ENCODE results near the gene MRNIP. TPM values are rescaled to one million over a fixed set of nuclear protein-coding genes. Genes with fewer than 3 reads are reported as not detected.
A peak's percentile ranks its signal among the peaks of the same experiment; 100 is the strongest.

Gene MRNIP
- total RNA-seq, 1 experiment from 2014 or later, result 31.1 TPM

DNA sequence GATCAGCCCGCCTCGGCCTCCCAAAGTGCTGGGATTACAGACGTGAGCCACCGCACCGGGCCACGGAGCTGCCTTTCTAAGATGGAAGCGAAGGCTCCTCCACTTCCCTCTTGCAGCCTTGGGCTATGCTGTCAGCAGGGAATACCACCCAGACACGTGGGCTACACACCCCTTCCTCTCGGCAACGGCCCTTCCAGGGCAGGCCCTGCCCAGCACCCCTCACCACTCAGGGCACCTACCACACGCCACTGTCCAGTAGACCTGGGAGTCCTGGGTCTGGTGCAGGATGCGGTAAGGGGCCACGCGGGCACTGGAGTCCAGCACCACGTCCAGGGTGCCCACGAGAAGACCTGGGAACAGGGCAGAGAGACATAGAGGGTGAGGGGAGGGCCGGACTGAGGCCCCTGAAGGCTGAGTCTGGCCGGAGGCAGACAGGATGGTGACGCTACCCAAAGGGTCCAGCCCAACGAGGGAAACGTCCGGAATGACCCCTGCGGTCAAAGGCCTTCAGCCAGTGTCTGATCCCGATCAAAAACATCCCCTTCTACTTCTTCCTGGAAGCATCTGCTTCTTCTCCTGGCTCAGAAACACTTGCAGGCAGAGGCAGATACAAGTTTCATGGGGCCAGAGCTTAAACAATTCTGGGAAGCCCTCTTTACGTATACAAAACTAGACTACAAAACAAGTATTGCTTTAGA is 46.0 kb upstream of the MRNIP start:
- no peak overlapping the region for H4K91ac ChIP-seq (ENCODE audit: insufficient read length, low read depth, low read length)
- H3K79me2 ChIP-seq (ENCODE audit: insufficient read depth, low read length), result no peaks in the 10 kb centered on the region
- 0 out of 7 replicates have a peak overlapping the region, but pooled peaks of 1 of the 3 experiments have one; percentile 35 for H3K27ac Mint-ChIP-seq
- H3K9me3 Mint-ChIP-seq, result no peaks in the 10 kb centered on the region; a peak in 1 of 5 replicates
- H3K4ac ChIP-seq (ENCODE audit: low read depth, low read length), result no peak overlapping the region
- H4K5ac ChIP-seq (ENCODE audit: insufficient read length, low read depth, low read length), result no peak overlapping the region
- no CpG with 5 or more reads among the region's 25 CpGs for WGBS (ENCODE audit: extremely low coverage, insufficient read length, low lambda C conversion rate)
- no peak overlapping the region for H2BK120ac ChIP-seq (ENCODE audit: low read depth, low read length, poor library complexity, severe bottlenecking)
- peaks cover 0 to 11% of the 10 kb centered on the region in 2 experiments; a peak in 3 of 4 replicates for H3K4me1 Mint-ChIP-seq
- H3K27me3 Mint-ChIP-seq (ENCODE audit: low read depth), result peaks cover 2% of the 10 kb centered on the region
- H4K20me1 ChIP-seq (ENCODE audit: control insufficient read depth, insufficient read depth, insufficient read length), result no peaks in the 10 kb centered on the region
- no peak overlapping the region for H2BK12ac ChIP-seq (ENCODE audit: insufficient read length, low read depth, low read length)
- no peak overlapping the region for H2AK5ac ChIP-seq (ENCODE audit: insufficient read length, low read length)
- no peaks in the 10 kb centered on the region for H3K4me1 ChIP-seq (ENCODE audit: insufficient read depth, low read length)
- no peak overlapping the region for H2BK5ac ChIP-seq (ENCODE audit: insufficient read length, low read length)
- H3K27ac ChIP-seq (ENCODE audit: insufficient read length, low read depth, low read length), result no peak overlapping the region
- peaks cover 4% of the 10 kb centered on the region for H3K23me2 ChIP-seq (ENCODE audit: insufficient read length, low read depth, low read length, poor library complexity, severe bottlenecking)
- H2AFZ ChIP-seq (ENCODE audit: low read length), result no peak overlapping the region
- H3K79me1 ChIP-seq (ENCODE audit: insufficient read depth, low read depth, low read length, poor library complexity, severe bottlenecking), result no peaks in the 10 kb centered on the region
- no peak overlapping the region for H4K8ac ChIP-seq (replicated peaks; ENCODE audit: insufficient read length, low read depth, low read length)
- no peak overlapping the region for H2BK15ac ChIP-seq (ENCODE audit: low read depth, low read length)
- no peak overlapping the region for H3K23ac ChIP-seq (ENCODE audit: insufficient read length, low read depth, low read length)
- TF ChIP-seq CTCF (conservative IDR thresholded peaks at IDR 0.05), result no peak
- H3K56ac ChIP-seq (ENCODE audit: insufficient read length, low read depth, low read length), result no peak overlapping the region
- no peak overlapping the region for H3K4me2 ChIP-seq (ENCODE audit: insufficient read depth, insufficient read length, low read length)
- no peak for DNase-seq
- H3K27me3 ChIP-seq (ENCODE audit: insufficient read depth, low read length), result no peaks in the 10 kb centered on the region
- no peak overlapping the region for H3K9ac ChIP-seq (ENCODE audit: extremely low read depth, insufficient read length, low read length)
- no peak overlapping the region for H3K4me3 Mint-ChIP-seq
- no peak overlapping the region for H2BK20ac ChIP-seq (ENCODE audit: low read depth, low read length, poor library complexity, severe bottlenecking)
- no peak overlapping the region for H3K14ac ChIP-seq (ENCODE audit: insufficient read depth, low read length)
- H3K18ac ChIP-seq (ENCODE audit: insufficient read length, low read depth, low read length), result no peak overlapping the region
- peaks cover 9 to 35% (median 28%) of the 10 kb centered on the region in 3 experiments for H3K36me3 Mint-ChIP-seq (ENCODE audit: insufficient read depth in 1 of 3, low read depth in 3 of 3)
- no peaks in the 10 kb centered on the region for H3K9me3 ChIP-seq (ENCODE audit: control insufficient read depth, low read depth, low read length)
- no peak overlapping the region for H3T11ph ChIP-seq (ENCODE audit: low read length)

All from H9 (cell line).